Measurements from ENCODE around the gene MED16.
A peak's percentile ranks its signal among the peaks of the same experiment; 100 is the strongest.
"Not testable (repeated sequence)": the region's sequence is repeated elsewhere in the genome, so short reads cannot be mapped to it uniquely, and the experiment has no call there.

MED16 gene

DNA sequence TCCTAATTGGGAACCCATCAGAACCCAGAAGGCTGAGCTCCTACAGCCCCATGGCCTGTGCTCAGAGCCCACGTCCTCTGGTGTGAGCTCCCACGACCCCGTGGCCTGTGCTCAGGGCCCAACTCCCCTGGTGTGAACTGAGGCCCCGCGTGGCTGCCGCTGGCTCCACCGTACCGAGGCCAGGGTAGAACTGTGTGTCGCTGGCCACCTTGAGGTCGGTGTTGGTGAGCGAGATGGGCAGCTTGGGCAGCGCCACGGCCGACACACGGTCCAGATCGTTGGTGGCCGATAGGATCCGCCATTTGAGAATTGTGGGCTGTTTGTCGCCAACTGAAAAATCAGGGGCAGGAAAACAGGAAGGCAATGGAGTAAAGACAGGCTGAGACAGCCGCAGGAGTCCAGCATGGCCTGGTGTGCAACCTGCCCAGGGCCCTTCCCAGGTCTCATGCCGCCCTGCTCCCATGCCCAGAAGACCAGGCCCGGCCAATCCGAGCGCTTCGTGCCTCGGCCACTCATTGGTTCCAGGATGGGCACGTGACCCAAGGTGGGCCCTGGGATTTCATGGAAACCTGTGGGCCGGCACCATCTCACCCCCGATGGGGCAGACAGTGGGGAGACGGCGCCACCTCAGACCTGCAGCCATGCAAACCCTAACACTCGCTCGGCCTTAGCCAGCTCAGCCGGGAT is 11.5 kb downstream of the MED16 start:
- Mint-ChIP-seq H3K36me3 (peaks cover 38 to 41% of the 10 kb centered on the region in 2 donors), H3K27me3 (no peaks in the 10 kb centered on the region), H3K4me1 (peaks cover 4 to 6% of the 10 kb centered on the region in 2 donors), H3K27ac (peak overlapping the region; percentile 14), H3K4me3 (no peak overlapping the region), H3K9me3 (no peaks in the 10 kb centered on the region)
- no peak for DNase-seq
- ATAC-seq (replicated peaks), result no peak

- Mint-ChIP-seq H3K27me3 (no peaks in the 10 kb centered on the region), H3K36me3 (peaks cover 43 to 45% of the 10 kb centered on the region in 2 donors), H3K4me1 (peaks cover 4 to 6% of the 10 kb centered on the region in 2 donors), H3K9me3 (no peaks in the 10 kb centered on the region), H3K27ac (no peak overlapping the region), H3K4me3 (no peak overlapping the region)
- no peak for ATAC-seq (replicated peaks)
- no peak for DNase-seq
Observed at GRCh38 chr19:879711-880438, 13.1 kb downstream of the MED16 start.

GRCh38 chr19:878751-879561 is 14.0 kb downstream of the MED16 start:
- H3K27ac Mint-ChIP-seq, result peak overlapping the region; percentile 47
- not testable (repeated sequence) for H3K4me3 Mint-ChIP-seq

DNA sequence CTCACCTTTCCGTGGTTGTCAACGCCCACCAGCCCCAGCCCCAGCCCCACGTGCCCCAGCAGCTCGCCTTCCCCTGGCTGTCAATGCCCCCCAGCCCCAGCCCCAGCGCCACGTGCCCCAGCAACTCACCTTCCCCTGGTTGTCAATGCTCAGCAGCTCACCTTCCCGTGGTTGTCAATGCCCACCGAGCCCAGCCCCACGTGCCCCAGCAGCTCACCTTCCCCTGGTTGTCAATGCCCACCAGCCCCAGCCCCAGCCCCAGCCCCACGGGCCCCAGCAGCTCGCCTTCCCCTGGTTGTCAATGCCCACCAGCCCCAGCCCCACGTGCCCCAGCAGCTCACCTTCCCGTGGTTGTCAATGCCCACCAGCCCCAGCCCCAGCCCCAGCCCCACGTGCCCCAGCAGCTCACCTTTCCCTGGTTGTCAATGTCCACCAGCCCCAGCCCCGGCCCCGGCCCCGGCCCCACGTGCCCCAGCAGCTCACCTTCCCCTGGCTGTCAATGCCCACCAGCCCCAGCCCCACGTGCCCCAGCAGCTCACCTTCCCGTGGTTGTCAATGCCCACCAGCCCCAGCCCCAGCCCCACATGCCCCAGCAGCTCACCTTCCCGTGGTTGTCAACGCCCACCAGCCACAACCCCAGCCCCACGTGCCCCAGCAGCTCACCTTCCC is 14.9 kb downstream of the MED16 start:
- not testable (repeated sequence) for ATAC-seq (replicated peaks)

More at GRCh38 chr19:878751-879561, 14.0 kb downstream of the MED16 start:
- H3K4me1 Mint-ChIP-seq; DNase-seq; H3K9me3 Mint-ChIP-seq; ATAC-seq (replicated peaks); H3K27me3 Mint-ChIP-seq: not testable (repeated sequence)
- peaks cover 43 to 46% of the 10 kb centered on the region in 2 donors for H3K36me3 Mint-ChIP-seq

DNA sequence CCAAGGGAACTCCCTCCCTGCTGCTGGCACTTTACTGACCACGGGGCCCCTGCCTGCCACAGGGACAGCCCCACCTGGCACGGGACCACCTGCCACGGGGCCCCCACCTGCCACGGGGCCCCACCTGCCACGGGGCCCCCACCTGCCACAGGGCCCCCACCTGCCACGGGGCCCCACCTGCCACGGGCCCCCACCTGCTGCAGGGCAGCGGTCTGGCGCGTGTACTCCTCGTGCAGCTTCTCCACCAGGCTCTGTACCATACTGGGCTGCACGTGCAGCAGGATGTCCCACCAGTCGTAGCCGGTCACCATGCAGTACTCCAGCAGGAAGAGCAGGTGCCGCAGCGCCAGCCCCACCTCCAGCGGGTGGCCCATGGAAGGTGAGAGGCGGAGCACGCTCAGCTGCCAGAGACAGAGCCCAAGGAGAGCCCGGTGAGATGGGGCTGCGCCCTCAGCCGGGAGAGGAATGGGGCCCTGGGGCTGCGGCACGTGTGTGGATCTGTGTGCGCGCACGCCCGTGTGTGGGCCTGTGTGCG is 16.1 kb downstream of the MED16 start:
- DNase-seq (no peak), ATAC-seq (replicated peaks) (no peak)
- Mint-ChIP-seq H3K9me3 (no peaks in the 10 kb centered on the region), H3K27me3 (no peaks in the 10 kb centered on the region), H3K36me3 (peaks cover 32 to 45% of the 10 kb centered on the region in 2 donors), H3K27ac (no peak overlapping the region), H3K4me3 (no peak overlapping the region), H3K4me1 (peaks cover 12 to 17% of the 10 kb centered on the region in 2 donors)

More for the DNA sequence above, 14.9 kb downstream of the MED16 start:
- H3K4me1 Mint-ChIP-seq, H3K4me3 Mint-ChIP-seq, H3K27me3 Mint-ChIP-seq, DNase-seq, H3K27ac Mint-ChIP-seq, H3K9me3 Mint-ChIP-seq: not testable (repeated sequence)
- peaks cover 38 to 43% of the 10 kb centered on the region in 2 donors for H3K36me3 Mint-ChIP-seq

DNA sequence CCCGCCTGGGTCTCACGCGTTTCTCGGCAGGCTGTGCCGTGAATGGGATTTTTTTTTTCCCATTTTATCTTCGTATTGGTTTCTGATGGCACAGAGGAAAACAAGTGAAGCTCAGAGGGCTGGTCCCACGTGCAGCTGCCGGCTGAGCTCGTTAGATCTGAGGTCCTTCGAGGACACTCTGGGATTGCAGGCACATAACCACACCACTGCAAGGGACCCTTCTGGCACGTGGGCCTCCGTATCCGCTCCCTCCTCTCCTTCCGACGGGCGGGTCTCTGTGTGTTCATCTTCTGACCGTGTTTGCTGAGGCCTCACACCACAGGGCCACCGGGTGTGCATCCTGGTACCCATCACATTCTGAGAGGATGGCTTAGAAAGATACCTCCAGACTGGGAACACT is 16.9 kb downstream of the MED16 start:
- DNase-seq (no peak), ATAC-seq (replicated peaks) (no peak)
- H3K4me3 Mint-ChIP-seq, result no peak overlapping the region
- peaks cover 12 to 17% of the 10 kb centered on the region in 2 donors for H3K4me1 Mint-ChIP-seq
- H3K36me3 Mint-ChIP-seq, result peaks cover 29 to 42% of the 10 kb centered on the region in 2 donors
- H3K9me3 Mint-ChIP-seq, result peaks cover 0 to 1% of the 10 kb centered on the region in 2 donors
- no peak overlapping the region for H3K27ac Mint-ChIP-seq
- no peaks in the 10 kb centered on the region for H3K27me3 Mint-ChIP-seq

- Mint-ChIP-seq H3K4me3 (no peak overlapping the region), H3K27me3 (no peaks in the 10 kb centered on the region), H3K9me3 (peaks cover 0 to 1% of the 10 kb centered on the region in 2 donors), H3K27ac (peak overlapping the region; percentile 59), H3K4me1 (peaks cover 12 to 17% of the 10 kb centered on the region in 2 donors), H3K36me3 (peaks cover 32 to 41% of the 10 kb centered on the region in 2 donors)
- no peak for ATAC-seq (replicated peaks)
- DNase-seq, result no peak
Observed at GRCh38 chr19:875265-875879, 17.6 kb downstream of the MED16 start.

- no peak for ATAC-seq (replicated peaks)
- no peaks in the 10 kb centered on the region for H3K27me3 Mint-ChIP-seq
- H3K4me3 Mint-ChIP-seq, result no peak overlapping the region
- peaks cover 0 to 1% of the 10 kb centered on the region in 2 donors for H3K9me3 Mint-ChIP-seq
- peaks cover 10 to 12% of the 10 kb centered on the region in 2 donors for H3K4me1 Mint-ChIP-seq
- no peak for DNase-seq
- no peak overlapping the region for H3K27ac Mint-ChIP-seq
- H3K36me3 Mint-ChIP-seq, result peaks cover 39 to 42% of the 10 kb centered on the region in 2 donors
Observed at GRCh38 chr19:873561-874041, 19.4 kb downstream of the MED16 start.

DNA sequence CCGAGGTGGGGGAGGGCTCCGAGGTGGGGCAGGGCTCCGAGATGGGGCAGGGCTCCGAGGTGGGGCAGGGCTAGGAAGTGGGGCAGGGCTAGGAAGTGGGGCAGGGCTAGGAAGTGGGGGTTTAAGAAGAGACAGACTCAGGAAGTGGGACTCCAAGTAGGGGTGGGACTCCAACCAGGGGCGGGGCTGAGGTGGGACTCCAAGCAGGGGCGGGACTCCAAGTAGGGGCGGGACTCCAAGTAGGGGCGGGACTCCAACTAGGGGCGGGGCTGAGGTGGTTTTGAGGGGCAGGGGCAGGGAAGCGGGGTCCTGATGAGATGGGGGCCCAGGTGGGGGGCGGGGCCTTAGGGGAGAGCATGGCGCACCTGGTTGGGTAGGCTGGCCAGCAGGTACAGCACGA is 19.9 kb downstream of the MED16 start:
- H3K9me3 Mint-ChIP-seq, result peaks cover 0 to 1% of the 10 kb centered on the region in 2 donors
- H3K4me1 Mint-ChIP-seq, result peaks cover 10 to 12% of the 10 kb centered on the region in 2 donors
- ATAC-seq (replicated peaks) (peak; percentile 81 to 85), DNase-seq (no peak)
- H3K4me3 Mint-ChIP-seq, result peak overlapping the region in 1 of 2 donors; percentile 56
- H3K27ac Mint-ChIP-seq, result no peak overlapping the region
- peaks cover 43 to 45% of the 10 kb centered on the region in 2 donors for H3K36me3 Mint-ChIP-seq
- H3K27me3 Mint-ChIP-seq, result no peaks in the 10 kb centered on the region

GRCh38 chr19:872266-872951 is 20.6 kb downstream of the MED16 start:
- peaks cover 48 to 49% of the 10 kb centered on the region in 2 donors for H3K36me3 Mint-ChIP-seq
- H3K4me3 Mint-ChIP-seq, result peak overlapping the region in 1 of 2 donors; percentile 71
- peak; percentile 55 for DNase-seq

DNA sequence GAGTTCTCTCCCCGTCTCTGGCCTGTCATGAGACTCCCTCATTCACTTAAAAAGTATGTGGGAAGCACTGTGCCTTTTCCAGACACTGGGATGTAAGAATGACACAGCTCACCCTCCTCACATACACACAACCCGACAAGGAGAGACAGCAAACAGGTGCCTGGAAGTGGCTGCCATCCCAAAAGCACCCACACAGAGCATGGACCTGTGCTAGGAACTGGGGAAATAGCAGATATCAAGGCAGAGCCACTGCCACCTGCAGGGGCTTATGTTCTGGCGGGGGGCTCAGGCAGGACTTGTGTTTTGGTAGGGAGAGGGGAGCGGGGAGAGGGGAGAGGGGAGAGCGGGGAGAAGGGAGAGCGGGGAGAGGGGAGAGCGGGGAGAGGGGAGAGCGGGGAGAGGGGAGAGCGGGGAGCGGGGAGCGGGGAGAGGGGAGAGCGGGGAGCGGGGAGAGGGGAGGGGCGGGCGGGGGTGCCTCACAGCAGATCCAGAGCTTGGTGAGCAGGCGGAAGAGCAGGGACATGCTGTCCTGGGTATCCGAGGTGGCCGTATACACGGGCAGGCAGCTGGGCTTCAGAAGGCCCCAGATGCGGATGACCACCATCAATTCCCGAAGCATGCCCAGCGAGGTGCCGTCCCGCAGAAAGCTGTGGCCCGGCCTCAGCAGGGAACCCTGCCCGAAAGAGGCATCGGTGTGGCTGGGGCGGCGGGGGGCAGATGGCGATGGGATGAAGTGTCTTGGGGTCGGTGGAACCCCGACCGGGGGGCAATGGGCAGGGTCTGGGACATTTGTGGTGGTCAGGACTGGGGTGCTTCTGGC is 21.3 kb downstream of the MED16 start:
- H3K27me3 Mint-ChIP-seq, result no peaks in the 10 kb centered on the region
- ATAC-seq (replicated peaks) (no peak), DNase-seq (no peak)
- H3K27ac Mint-ChIP-seq, result peak overlapping the region; percentile 47
- peaks cover 52% of the 10 kb centered on the region in 2 donors for H3K36me3 Mint-ChIP-seq
- H3K4me1 Mint-ChIP-seq, result peaks cover 10 to 16% of the 10 kb centered on the region in 2 donors
- peak overlapping the region in 1 of 2 donors; percentile 71 for H3K4me3 Mint-ChIP-seq
- H3K9me3 Mint-ChIP-seq, result peaks cover 0 to 1% of the 10 kb centered on the region in 2 donors

More at GRCh38 chr19:872266-872951, 20.6 kb downstream of the MED16 start:
- H3K27ac Mint-ChIP-seq, result peak overlapping the region; percentile 69
- peaks cover 10 to 13% of the 10 kb centered on the region in 2 donors for H3K4me1 Mint-ChIP-seq
- H3K9me3 Mint-ChIP-seq, result peaks cover 0 to 1% of the 10 kb centered on the region in 2 donors
- ATAC-seq (replicated peaks), result peak; percentile 83 to 86
- no peaks in the 10 kb centered on the region for H3K27me3 Mint-ChIP-seq

- H3K9me3 Mint-ChIP-seq, result peaks cover 0 to 1% of the 10 kb centered on the region in 2 donors
- H3K27me3 Mint-ChIP-seq, result no peaks in the 10 kb centered on the region
- peaks cover 10 to 16% of the 10 kb centered on the region in 2 donors for H3K4me1 Mint-ChIP-seq
- H3K27ac Mint-ChIP-seq, result no peak overlapping the region
- no peak for DNase-seq
- no peak for ATAC-seq (replicated peaks)
- no peak overlapping the region for H3K4me3 Mint-ChIP-seq
- peaks cover 46 to 49% of the 10 kb centered on the region in 2 donors for H3K36me3 Mint-ChIP-seq
Observed at GRCh38 chr19:870963-871401, 22.0 kb downstream of the MED16 start.

Measured in stimulated activated naive B cell treated with anti-CD40 and anti-IgM and Interleukin-4, amounts not matched to agents 10 μg/mL and 1 μg/mL and 100 μg/mL, for 72 hours (primary cell).